A673 (cell line): ENCODE data around the gene MAPK8.

Experiments
- CTCF ChIP-seq: fragments of 300-800, 200-600 bp; sonication (generic); conservative IDR thresholded peaks from 2 replicates; pipeline ENCODE4 v1.5.1; 2017; ENCODE audit warnings: low read depth, mild to moderate bottlenecking, antibody characterized with exemption, low read length, moderate library complexity, mixed read lengths
- EZH2 ChIP-seq: fragments of 200-600 bp; sonication (generic); IDR thresholded peaks from 2 replicates; pipeline ENCODE4 v1.6.1; 2017; ENCODE audit warnings: borderline replicate concordance, low read depth, mild to moderate bottlenecking, mixed read lengths, antibody characterized with exemption, low read length; ENCODE audit not compliant: poor library complexity, severe bottlenecking

- TF ChIP-seq EZH2 (no peak), CTCF (no peak)
Measured at GRCh38 chr10:48454302-48455054, 148.0 kb downstream of the MAPK8 start.
